ENCODE data around the gene THRB. TPM values are rescaled to one million over a fixed set of nuclear protein-coding genes. Genes with fewer than 3 reads are reported as not detected.

Gene THRB
- total RNA-seq, 1 experiment from 2014 or later = 13.5 TPM

DNA sequence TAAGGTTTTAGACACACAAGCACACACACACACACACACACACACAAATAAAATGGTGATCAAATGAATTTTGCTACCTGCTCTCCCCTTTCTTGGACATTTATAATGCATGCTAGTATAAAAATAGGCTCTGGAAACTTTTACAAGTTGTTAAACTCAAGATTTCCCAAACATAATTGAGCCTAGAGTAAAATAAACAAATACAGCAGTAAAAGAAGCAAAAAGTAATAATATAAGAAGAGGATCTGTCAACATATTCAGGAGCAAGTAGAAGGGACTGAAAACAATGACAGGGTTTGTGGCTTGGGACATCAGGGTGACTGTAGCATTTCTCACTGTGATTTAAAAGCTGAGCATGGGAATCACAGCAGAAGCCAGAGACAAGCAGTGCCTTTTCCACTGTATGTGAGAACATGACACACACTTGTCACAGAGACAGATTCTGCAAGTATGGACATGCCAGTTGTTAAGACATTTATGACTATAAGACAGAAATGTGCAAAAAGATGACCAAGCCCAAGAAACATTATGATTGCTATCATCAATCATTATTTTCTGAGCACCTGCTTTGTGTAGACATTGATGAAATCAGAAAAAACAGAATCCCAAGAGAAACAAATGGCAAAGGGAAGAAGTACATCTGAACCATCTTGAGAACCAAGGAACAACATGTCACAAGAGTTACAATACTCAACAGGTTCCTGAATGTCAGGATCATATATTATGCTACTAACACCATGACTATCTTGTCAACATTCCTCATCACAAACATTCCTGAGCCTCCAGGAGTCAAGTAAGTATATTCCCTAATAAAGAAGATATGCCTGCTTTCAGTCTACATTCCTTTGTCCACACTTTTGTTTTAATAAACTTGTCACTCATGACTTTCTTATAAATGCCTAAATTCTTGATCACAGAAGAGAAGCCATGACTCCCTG lies 7.1 kb downstream of the THRB start:
- no TSS peak for BruUV-seq (replicated peaks)
- intact Hi-C loops (cut with micrococcal nuclease; ENCODE audit: unreplicated experiment) = no loop called here
- CTCF ChIA-PET = no interaction called here
- H3K9me3 Mint-ChIP-seq (ENCODE audit: low read depth, unreplicated experiment) = no peaks in the 10 kb centered on the region
- no peaks in the 10 kb centered on the region for H3K36me3 Mint-ChIP-seq (ENCODE audit: insufficient read depth, unreplicated experiment)
- no peak overlapping the region for H3K27ac Mint-ChIP-seq (ENCODE audit: unreplicated experiment)
- DNase-seq = no peak
- TF ChIP-seq, protein P1, sequence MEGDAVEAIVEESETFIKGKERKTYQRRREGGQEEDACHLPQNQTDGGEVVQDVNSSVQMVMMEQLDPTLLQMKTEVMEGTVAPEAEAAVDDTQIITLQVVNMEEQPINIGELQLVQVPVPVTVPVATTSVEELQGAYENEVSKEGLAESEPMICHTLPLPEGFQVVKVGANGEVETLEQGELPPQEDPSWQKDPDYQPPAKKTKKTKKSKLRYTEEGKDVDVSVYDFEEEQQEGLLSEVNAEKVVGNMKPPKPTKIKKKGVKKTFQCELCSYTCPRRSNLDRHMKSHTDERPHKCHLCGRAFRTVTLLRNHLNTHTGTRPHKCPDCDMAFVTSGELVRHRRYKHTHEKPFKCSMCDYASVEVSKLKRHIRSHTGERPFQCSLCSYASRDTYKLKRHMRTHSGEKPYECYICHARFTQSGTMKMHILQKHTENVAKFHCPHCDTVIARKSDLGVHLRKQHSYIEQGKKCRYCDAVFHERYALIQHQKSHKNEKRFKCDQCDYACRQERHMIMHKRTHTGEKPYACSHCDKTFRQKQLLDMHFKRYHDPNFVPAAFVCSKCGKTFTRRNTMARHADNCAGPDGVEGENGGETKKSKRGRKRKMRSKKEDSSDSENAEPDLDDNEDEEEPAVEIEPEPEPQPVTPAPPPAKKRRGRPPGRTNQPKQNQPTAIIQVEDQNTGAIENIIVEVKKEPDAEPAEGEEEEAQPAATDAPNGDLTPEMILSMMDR (IDR thresholded peaks at IDR 0.05; ENCODE audit: unreplicated experiment) = no peak
- peaks cover 25% of the 10 kb centered on the region for H3K4me1 Mint-ChIP-seq (ENCODE audit: low read depth, unreplicated experiment)
- H3K27me3 Mint-ChIP-seq (ENCODE audit: unreplicated experiment) = no peaks in the 10 kb centered on the region
- no peak overlapping the region for H3K4me3 Mint-ChIP-seq (ENCODE audit: low read depth, unreplicated experiment)

DNA sequence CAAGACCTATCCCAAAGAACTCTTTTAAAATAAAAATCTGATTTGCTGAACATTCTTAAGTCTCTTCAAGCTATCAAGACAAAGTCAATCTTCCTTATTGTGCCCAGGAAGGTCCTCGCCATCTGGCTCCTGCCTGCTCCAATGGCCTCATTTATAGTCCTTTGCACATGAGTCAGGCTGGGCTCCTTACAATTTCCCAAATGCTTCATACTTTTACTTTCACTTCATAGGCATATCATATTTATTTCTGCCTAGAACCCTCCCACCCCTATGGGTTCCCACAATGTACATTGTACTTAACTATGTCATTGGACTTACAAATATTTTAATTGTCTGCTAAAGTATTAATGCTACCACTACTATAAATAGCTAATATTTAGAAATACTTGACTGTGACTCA lies 9.1 kb downstream of the THRB start:
- intact Hi-C loops (cut with micrococcal nuclease; ENCODE audit: unreplicated experiment) = no loop called here
- Mint-ChIP-seq H3K9me3 (ENCODE audit: low read depth, unreplicated experiment) (no peaks in the 10 kb centered on the region), H3K36me3 (ENCODE audit: insufficient read depth, unreplicated experiment) (no peaks in the 10 kb centered on the region), H3K4me1 (ENCODE audit: low read depth, unreplicated experiment) (peaks cover 18% of the 10 kb centered on the region), H3K27ac (ENCODE audit: unreplicated experiment) (no peak overlapping the region), H3K4me3 (ENCODE audit: low read depth, unreplicated experiment) (no peak overlapping the region), H3K27me3 (ENCODE audit: unreplicated experiment) (no peaks in the 10 kb centered on the region)
- no peak for DNase-seq
- TF ChIP-seq, protein P1 (IDR thresholded peaks at IDR 0.05; ENCODE audit: unreplicated experiment) = no peak
- no TSS peak for BruUV-seq (replicated peaks)
- CTCF ChIA-PET = no interaction called here

DNA sequence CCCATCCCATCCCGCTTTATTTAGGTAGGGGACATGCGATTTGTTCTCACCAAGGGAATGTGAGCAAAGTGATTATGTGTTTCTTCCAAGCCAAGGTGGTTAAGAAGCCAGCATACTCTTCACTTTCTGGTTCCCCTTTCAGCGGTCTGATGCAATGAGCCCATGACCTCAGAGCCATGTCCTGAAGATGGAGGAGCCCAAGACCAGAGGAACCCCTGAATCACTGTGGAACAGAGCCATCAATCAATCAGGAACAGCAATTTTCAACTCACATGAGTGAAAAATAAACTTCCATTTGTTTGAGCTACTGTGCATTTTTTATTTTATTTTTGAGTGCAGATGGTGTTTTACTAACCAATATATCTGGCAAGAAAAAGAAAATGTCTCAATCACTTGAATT lies 10.8 kb downstream of the THRB start:
- H3K27me3 Mint-ChIP-seq (ENCODE audit: unreplicated experiment) = no peaks in the 10 kb centered on the region
- H3K4me1 Mint-ChIP-seq (ENCODE audit: low read depth, unreplicated experiment) = peaks cover 8% of the 10 kb centered on the region
- H3K36me3 Mint-ChIP-seq (ENCODE audit: insufficient read depth, unreplicated experiment) = no peaks in the 10 kb centered on the region
- no TSS peak for BruUV-seq (replicated peaks)
- TF ChIP-seq, protein P1 (IDR thresholded peaks at IDR 0.05; ENCODE audit: unreplicated experiment) = no peak
- no peak for DNase-seq
- no peak overlapping the region for H3K4me3 Mint-ChIP-seq (ENCODE audit: low read depth, unreplicated experiment)
- H3K9me3 Mint-ChIP-seq (ENCODE audit: low read depth, unreplicated experiment) = no peaks in the 10 kb centered on the region
- intact Hi-C loops (cut with micrococcal nuclease; ENCODE audit: unreplicated experiment) = no loop called here
- no peak overlapping the region for H3K27ac Mint-ChIP-seq (ENCODE audit: unreplicated experiment)
- CTCF ChIA-PET = no interaction called here

DNA sequence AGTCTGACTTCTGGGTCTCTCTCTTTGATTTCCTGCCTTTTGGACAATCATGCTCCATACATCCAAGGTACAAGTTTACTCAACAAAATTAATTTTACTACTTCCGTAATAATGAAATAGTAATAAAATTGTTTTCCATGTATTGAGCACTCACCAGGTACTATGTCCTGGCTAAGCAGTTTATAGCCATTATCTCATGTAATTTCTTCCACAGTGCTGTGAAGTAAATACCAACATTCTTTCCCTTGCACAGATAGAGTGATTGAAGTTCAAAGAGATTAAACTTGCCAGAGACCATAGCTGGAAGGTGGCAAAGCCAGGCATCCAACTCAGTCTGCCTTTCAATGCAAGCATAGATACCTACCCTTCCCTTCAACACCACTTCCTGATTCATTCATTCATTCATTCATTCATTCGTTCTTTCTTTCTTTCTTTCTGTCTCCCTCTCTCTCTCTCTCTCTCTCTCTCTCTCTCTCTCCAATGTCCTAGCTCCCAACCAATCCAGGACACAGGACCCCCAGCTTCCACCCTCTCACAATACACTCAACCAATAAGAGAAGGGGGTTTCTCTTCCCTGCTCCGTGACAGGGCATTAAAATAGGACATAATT lies 12.4 kb downstream of the THRB start:
- DNase-seq = no peak

More for the DNA sequence above, 12.4 kb downstream of the THRB start:
- no peaks in the 10 kb centered on the region for H3K27me3 Mint-ChIP-seq (ENCODE audit: unreplicated experiment)
- intact Hi-C loops (cut with micrococcal nuclease; ENCODE audit: unreplicated experiment) = no loop called here
- no peak overlapping the region for H3K27ac Mint-ChIP-seq (ENCODE audit: unreplicated experiment)
- BruUV-seq (replicated peaks) = no TSS peak
- no peaks in the 10 kb centered on the region for H3K9me3 Mint-ChIP-seq (ENCODE audit: low read depth, unreplicated experiment)
- no peak overlapping the region for H3K4me3 Mint-ChIP-seq (ENCODE audit: low read depth, unreplicated experiment)
- CTCF ChIA-PET = no interaction called here
- no peaks in the 10 kb centered on the region for H3K36me3 Mint-ChIP-seq (ENCODE audit: insufficient read depth, unreplicated experiment)
- TF ChIP-seq, protein P1 (IDR thresholded peaks at IDR 0.05; ENCODE audit: unreplicated experiment) = no peak
- peaks cover 8% of the 10 kb centered on the region for H3K4me1 Mint-ChIP-seq (ENCODE audit: low read depth, unreplicated experiment)

Data from Calu3 (cell line).